GM15510 (cell line): ENCODE results near the gene RPH3AL.

Experiments
- POLR2A ChIP-seq: IDR thresholded peaks from 3 replicates; pipeline ENCODE4 v1.6.1; 2011; ENCODE audit warnings: borderline replicate concordance; ENCODE audit not compliant: insufficient read length; ENCODE audit errors: extremely low read depth

Gene RPH3AL

DNA sequence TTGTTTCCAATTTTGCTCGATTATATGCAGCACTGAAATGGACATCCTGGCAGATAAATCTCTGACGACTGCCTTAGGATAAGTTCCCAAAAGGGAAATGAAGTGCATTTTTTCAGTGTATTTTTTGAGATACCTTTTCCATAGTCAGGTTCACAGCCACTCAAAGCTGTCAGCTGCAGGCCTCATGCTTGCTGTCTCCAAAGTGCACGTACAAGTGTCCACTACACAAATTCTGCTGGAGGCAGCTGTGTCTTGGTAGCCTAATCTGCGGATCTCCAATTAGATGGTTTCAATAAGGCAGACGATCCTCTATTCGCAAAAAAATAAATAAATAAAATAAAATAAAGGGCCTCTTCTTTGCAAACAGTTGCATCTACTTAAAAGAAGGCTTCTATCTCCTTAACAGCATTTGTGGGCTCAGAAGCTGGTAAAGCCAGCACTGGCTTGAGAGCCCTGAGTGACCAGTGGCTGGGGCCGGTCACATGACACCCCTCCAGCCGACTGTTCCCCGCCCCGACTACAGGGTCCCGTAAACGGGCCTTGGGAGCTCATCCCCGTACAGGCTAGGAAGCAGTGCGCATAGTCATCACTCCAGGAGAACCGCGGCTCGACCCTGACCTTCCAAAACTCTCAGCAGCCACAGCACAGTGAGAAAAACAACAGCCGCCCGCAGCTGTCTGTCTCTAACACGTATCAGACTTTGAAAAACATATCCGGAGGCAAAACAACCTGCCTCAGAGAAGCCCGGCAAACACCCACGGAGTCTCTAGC is 18.8 kb downstream of the RPH3AL start:
- no peak for TF ChIP-seq POLR2A

DNA sequence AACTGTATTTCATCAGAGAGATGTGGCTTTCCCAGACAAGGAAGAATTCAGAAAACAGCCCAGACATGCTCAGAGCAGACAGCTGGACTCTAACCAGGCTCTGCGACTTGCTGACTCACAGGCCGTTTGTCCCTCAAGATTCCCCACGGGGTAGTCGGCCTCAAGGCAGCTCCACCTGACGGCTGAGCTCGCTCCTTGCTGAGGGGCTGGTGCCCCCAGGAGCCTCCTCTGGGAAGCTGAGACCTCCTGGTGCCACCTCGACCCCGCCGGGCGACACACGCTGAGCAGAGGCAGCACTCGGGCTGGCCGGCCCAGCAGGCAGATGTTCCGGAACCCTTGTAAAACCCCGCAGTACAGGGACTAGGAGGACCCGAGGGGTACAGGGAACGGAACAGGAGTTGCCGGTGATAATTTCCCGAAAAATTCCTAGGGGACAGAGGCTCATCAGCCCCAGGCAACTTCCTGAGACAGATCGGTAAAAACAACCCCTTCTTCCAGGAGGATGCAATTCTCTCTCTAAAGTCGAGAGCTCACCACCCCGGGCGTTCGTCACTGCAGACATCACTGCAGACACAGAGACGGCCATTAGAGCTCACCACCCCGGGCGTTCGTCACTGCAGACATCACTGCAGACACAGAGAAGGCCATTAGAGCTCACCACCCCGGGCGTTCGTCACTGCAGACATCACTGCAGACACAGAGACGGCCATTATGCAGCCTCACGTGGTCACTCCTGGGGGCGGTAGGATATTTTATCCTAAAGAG is 19.9 kb downstream of the RPH3AL start:
- no peak for TF ChIP-seq POLR2A

DNA sequence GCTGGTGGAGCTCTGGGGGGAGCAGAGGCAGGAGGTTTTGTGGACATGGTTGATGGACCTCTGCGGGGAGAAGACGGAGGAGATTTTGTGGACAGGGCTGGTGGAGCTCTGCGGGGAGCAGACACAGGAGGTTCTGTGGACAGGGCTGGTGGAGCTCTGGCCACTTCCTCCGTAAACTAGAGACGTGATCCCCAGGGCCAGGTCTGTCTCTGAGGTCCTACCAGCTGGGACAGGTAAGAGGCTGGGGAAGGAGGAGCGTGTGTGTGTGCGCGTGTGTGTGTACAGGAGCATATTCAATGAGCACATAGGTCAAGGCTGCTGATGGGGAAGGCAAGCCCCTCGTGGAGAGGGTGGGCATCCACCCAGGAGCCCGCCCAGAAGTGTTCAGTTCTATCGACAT is 20.6 kb downstream of the RPH3AL start:
- TF ChIP-seq POLR2A: no peak

DNA sequence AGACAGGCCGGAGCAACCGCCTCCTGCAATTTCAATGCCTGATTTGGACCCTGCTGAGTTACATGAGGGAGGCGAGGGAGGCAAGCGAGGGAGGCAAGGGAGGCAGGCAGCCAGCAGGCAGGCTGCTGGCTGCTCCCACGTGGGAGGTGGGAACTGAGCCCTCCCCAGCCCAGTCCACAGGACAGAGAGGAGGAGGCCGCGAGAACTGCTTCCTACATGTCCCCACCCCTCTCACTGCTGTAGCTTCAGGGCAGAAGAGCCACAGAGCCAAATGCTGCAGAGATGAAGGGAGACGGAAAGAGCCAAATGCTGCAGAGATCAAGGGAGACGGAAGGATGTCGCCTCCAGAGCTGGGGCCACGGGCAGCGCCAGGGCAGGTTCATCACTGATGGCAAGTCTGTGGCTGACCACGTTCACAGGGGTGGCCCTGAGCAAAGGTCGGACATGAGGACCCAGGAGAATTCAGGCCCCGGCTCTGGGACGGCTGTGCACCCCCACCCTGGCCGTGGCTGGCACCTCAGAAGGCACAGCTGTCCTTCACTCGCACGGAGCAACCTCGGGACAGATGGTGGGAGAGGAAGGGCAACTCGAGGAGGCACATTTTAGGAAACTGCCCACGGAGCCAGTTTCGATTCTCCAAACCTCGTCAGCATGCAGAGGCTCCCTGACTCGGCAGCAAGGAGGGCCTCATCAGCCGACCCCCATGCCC is 21.5 kb downstream of the RPH3AL start:
- no peak for TF ChIP-seq POLR2A

DNA sequence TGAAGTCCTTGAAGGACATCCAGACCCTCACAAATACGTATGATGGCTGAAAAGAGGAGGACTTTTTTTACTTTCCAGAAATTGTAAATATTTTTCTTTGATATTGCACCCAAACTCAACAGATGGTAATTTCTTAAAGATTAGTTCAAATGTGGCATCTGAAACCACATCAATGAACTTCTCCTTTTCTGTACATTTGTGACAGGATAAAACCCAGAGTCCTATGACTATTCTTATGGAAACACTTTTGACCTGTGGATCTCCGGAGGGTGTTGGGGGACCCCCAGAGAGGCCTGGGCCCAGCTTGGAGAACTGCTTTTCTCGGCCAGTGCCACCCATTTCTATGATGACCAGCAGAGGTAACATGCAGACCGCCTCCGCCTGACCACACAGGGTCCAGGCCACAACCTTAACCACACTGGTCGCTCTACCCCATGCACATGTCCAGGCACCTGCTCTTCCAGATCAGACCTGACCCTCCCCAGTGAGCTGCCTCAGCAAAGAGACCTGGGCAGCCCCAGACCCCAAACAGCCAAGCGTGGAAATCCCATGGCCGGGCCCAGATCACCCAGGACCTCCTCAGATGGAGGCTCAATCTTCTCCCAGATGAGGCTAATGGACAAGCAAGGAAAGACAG is 22.7 kb downstream of the RPH3AL start:
- TF ChIP-seq POLR2A: no peak

DNA sequence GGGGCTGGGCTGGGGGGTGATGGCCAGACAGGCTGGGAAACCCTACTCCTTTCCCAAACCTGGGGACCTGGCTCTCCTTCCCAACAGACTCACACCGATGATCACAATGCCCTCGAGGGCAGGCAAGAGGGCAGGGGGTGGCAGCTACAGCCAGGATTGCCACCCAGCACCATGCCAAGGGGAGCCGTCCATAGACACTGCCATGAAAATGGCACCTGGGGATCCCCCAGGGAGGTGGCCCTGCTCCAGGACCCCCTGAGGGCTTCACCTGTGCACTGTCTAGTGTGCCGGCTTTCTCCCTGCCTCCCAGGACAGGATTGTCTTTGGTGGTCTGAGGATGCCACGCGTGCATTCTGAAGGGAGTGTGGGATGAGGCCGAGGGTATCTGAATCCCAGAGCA is 24.6 kb downstream of the RPH3AL start:
- TF ChIP-seq POLR2A: no peak

DNA sequence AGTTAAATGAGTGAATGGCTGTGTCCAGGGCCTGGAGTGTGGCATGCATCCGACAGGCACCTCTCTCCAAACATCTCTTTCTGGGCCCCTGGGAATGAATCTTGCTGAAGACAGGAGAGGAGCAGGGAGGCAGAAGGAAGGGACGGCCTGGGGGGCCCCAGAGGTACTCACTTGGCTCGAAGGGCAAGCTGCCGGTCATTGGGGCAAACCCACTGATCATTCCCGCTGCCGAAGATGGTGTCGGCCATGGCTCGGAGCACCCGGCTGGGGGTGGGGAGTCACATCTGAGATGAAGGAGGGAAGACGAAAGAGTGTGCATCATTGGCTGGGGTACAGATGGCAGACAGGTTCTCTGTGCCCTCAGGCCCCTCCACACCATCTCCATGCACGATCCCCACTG is 25.3 kb downstream of the RPH3AL start:
- TF ChIP-seq POLR2A: no peak

DNA sequence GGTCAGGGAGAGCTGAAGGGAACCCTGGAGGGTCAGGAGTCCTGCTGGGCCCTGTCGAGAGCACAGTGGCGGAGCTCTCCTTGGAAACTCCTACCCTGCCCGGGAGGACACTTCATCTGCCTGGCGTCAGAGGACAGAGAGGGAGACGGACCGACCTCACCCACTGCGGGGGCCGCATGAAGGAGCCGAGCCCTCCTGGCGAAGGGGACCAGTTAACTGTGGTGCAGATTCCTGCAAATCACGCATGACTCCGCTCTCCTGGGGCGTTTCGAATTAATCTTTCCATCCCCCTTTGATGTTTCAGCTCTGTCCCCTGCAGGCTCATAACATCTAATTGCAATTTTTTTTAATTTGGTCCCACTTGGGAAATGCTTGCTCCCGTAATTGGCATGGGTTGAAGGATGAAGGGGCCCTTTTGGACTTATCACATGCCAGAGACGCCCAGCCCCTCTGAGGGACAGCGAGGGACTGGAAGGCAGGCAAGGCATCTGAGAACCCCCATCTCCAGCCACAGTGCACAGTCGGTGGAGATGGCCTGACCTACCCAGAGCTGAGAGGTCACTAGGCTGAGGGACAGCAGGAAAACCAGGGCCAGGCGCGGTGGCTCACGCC is 26.5 kb downstream of the RPH3AL start:
- no peak for TF ChIP-seq POLR2A

DNA sequence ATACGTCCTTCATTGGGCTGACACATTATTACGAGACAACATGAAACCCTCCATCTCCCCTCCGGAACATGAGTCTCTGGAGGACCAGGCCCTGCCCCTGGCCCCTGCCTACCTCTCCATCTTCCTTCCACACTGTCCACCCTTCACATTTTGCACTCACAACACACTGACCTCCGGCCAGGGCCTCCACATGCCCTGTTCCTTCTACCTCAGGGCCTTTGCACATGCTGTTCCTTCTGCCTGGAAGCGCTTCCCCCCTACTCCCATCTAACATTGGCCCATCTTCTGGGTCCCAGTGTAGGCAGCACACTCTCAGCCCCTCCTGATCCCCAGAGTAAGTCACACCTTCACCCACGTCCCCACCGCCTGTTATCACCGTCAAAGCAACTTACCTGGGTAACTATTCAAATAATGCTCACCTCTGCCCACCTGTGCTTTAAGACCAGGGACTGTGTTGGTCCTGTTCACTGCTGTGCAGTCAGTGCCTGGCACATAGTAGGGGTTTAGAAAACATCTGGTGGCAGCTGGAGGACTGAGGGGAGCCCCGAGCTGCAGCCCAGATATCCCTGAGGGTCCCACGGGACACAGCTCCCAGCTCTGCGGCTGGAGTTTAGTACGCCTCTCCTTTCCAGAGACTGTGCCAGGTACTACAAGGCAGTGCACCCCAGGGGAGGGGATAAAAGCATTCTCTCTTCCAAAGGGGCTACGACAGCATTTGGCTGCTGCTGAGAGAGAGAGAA is 27.2 kb downstream of the RPH3AL start:
- TF ChIP-seq POLR2A: no peak

DNA sequence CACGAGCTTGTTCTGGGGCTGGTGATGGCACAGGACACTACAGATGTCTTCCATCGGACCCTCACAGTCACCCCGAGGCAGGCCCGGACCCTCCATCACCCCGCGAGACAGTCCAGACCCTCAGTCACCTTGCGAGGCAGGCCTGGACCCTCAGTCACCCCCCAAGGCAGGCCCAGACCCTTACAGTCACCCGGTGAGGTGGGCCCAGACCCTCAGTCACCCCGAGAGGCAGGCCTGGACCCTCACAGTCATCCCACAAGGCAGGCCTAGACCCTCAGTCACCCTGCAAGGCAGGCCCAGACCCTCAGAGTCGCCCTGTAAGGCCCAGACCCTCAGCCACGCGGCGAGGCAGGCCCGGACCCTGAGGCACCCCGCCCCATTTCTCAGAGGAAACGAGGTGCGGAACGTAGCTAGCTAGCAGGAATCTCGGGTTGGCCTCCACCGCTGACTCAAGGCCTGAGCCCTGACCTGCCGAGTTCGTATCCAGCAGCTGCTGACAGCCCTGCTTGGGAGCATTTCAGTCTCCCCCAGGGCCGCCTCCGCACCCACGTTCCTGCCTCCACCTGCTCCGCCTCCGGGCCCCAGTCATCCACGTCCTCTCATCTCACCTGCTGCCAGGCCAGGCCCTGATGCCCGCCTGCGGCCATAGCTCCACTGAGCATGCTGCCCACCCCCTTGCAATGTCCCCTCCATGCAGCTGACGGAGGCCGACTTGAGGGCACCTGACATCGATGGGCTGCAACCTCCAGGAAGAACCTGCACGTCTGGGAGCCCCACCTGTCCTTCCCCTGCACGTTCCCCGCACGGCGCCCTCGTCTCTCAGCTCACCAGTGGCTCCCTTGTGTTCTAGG is 28.7 kb downstream of the RPH3AL start:
- TF ChIP-seq POLR2A: no peak

DNA sequence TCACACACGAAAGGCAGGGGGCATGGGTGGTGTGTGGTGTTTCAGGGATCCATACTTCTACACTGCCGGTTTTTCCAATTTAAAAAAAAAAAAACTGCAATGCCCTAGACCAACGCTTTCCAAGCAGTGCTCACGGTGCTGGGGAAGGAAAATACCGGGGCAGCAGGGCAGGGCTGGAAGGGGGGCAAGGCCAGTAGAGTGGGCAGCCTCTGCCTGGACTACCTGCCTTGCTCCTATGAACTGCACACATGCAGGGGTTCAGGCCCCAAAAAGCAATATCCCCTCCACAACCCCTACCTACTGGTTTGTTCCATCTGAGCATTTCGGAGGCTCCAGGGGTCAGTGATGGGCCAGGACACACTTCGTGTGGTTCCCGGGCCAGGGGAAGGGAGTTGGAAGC is 29.4 kb downstream of the RPH3AL start:
- TF ChIP-seq POLR2A: no peak

DNA sequence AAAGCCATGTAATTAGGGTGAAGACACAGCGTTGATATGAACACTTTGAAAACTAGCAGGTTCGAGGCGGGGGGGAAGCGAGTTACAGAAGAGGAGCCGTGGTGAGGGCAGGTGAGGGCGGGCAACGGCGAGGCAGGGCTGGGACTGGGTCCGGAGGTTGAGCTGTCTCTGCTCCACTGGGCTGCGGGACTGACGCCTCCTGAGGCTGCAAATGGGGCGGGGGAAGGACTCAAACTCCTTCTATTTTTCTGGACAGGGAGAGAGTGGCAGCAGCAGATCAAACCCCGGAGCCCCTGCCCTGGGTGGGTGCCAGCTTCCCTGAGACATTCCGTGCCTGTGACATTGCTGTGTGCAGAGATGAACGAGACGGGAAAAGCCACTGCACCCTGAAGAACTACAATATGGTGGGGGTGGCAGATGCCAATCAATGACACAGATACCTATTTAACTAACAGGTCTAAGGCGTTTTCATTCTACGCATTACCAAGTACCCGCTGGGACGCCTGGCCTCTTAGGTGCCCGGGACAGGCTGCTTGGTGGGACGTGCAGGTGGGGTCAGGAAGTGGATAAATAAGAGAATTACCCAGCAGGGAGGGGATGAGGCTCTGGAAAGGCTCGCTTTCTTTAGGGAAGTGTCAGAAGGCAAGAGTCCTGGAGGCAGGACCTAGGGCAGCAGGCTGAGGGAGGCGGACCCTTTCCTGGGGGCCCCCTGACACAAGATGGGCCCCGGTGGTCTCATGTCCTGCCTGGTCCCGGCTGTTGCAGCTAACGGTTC is 30.4 kb downstream of the RPH3AL start:
- TF ChIP-seq POLR2A: no peak
